Left ventricle myocardium superior (tissue), 1 donor: ENCODE results near the gene CRADD. TPM values are rescaled to one million over a fixed set of nuclear protein-coding genes. Genes with fewer than 3 reads are reported as not detected.

Experiments used
- ATAC-seq: fragments of 200-7000 bp; cut with Tn5 transposase; one replicate; pipeline ENCODE4 v1.9.1; 2020; ENCODE audit warnings: mild to moderate bottlenecking, moderate library complexity
- DNase-seq: peaks from one replicate; pipeline ENCODE4 v3.0.0-alpha.2; 2020
- intact Hi-C: fragments of 100-400 bp; cut with micrococcal nuclease; formaldehyde crosslinking; loops from one replicate; pipeline ENCODE4 v1.11.0; 2022
- total RNA-seq: library from RNA; stranded (reverse); fragmentation: NEBNext Ultra II Directional; extraction: Animal tissue kit (Norgen Biotek cat#: 25700); gene quantifications from one replicate; pipeline ENCODE4 v1.2.1, GENCODE V29; 2021
- donor health status: DM: no; HTN: yes; CAD: no; lungs with severe emphysema.

The CRADD gene
- total RNA-seq, 1 donor from 2014 or later, result 30.4 TPM

- DNase-seq (peak; percentile 82), ATAC-seq (peak; percentile 90)
- intact Hi-C loops, result no loop called here
Measured at GRCh38 chr12:93813972-93814821, 137.0 kb downstream of the CRADD start.

- ATAC-seq, result peak; percentile 13
- intact Hi-C loops, result no loop called here
- peak; percentile 56 for DNase-seq
Measured at GRCh38 chr12:93818488-93819049, 141.4 kb downstream of the CRADD start.

- intact Hi-C loops, result no loop called here
- DNase-seq (peak; percentile 75), ATAC-seq (peak; percentile 80)
Measured at GRCh38 chr12:93819050-93819491, 141.9 kb downstream of the CRADD start.

- ATAC-seq, result peak; percentile 17
- intact Hi-C loops, result no loop called here
Measured at GRCh38 chr12:93823616-93824391, 146.6 kb downstream of the CRADD start.

GRCh38 chr12:93824514-93825500 lies 147.6 kb downstream of the CRADD start:
- intact Hi-C loops, result no loop called here
- ATAC-seq, result peak; percentile 10
- no peak for DNase-seq

More at GRCh38 chr12:93823616-93824391, 146.6 kb downstream of the CRADD start:
- no peak for DNase-seq

- ATAC-seq (peak; percentile 61), DNase-seq (no peak)
- intact Hi-C loops, result no loop called here
Measured at GRCh38 chr12:93825501-93825888, 148.3 kb downstream of the CRADD start.

- ATAC-seq, result peak; percentile 41
Measured at GRCh38 chr12:93825931-93826555, 148.9 kb downstream of the CRADD start.

GRCh38 chr12:93827179-93827578 lies 150.0 kb downstream of the CRADD start:
- ATAC-seq (no peak), DNase-seq (no peak)
- intact Hi-C loops, result no loop called here

More at GRCh38 chr12:93825931-93826555, 148.9 kb downstream of the CRADD start:
- no peak for DNase-seq
- intact Hi-C loops, result no loop called here

- no peak for DNase-seq
- ATAC-seq, result no peak
- intact Hi-C loops, result no loop called here
Measured at GRCh38 chr12:93827669-93828068, 150.5 kb downstream of the CRADD start.

GRCh38 chr12:93829016-93829415 lies 151.8 kb downstream of the CRADD start:
- DNase-seq (no peak), ATAC-seq (peak; percentile 70)
- intact Hi-C loops, result no loop called here

GRCh38 chr12:93831374-93831773 lies 154.2 kb downstream of the CRADD start:
- ATAC-seq (no peak), DNase-seq (no peak)
- intact Hi-C loops, result no loop called here

- intact Hi-C loops, result no loop called here
- DNase-seq (no peak), ATAC-seq (no peak)
Measured at GRCh38 chr12:93832131-93832530, 155.0 kb downstream of the CRADD start.

GRCh38 chr12:93833946-93834345 lies 156.8 kb downstream of the CRADD start:
- intact Hi-C loops, result no loop called here
- DNase-seq, result no peak
- no peak for ATAC-seq

- no peak for DNase-seq
- intact Hi-C loops, result no loop called here
- peak; percentile 82 for ATAC-seq
Measured at GRCh38 chr12:93836620-93837260, 159.6 kb downstream of the CRADD start.

GRCh38 chr12:93838193-93838592 lies 161.0 kb downstream of the CRADD start:
- ATAC-seq, result peak; percentile 72
- intact Hi-C loops, result no loop called here
- no peak for DNase-seq

GRCh38 chr12:93839064-93839463 lies 161.9 kb downstream of the CRADD start:
- ATAC-seq (no peak), DNase-seq (no peak)
- intact Hi-C loops, result no loop called here

- intact Hi-C loops, result no loop called here
- DNase-seq (no peak), ATAC-seq (no peak)
Measured at GRCh38 chr12:93841671-93842070, 164.5 kb downstream of the CRADD start.
